PC-3 (cell line): ENCODE results near the gene NDUFB6.

Experiments used
- CTCF ChIP-seq: fragments of 300-600 bp; sonication (generic); conservative IDR thresholded peaks from 2 replicates; pipeline ENCODE4 v1.5.1; 2017; ENCODE audit warnings: antibody characterized with exemption, low read depth, mild to moderate bottlenecking, low read length
- EZH2 ChIP-seq: fragments of 300-600 bp; sonication (generic); IDR thresholded peaks from one replicate; pipeline ENCODE4 v1.6.1; 2017; ENCODE audit warnings: antibody characterized with exemption, mild to moderate bottlenecking, low read length; ENCODE audit not compliant: unreplicated experiment
- EZH2phosphoT487 ChIP-seq: fragments of 300-600 bp; sonication (generic); IDR thresholded peaks from 2 replicates; pipeline ENCODE4 v1.6.1; 2018; ENCODE audit warnings: mild to moderate bottlenecking, antibody characterized with exemption, low read length, borderline replicate concordance

- TF ChIP-seq CTCF (no peak), EZH2 (no peak), EZH2phosphoT487 (no peak)
These were observed 6.0 kb upstream of the NDUFB6 start for GRCh38 chr9:32578976-32579375.
